IMR-90 (cell line): Measurements from ENCODE around the gene TMCC1. TPM values are rescaled to one million over a fixed set of nuclear protein-coding genes. Genes with fewer than 3 reads are reported as not detected.

ENCODE experiments used
- ATAC-seq: fragments of 200-7000 bp; cut with Tn5 transposase; 2 replicates; pipeline ENCODE4 v1.9.1; 2020; ENCODE audit warnings: low read depth, mild to moderate bottlenecking, moderate library complexity
- BruUV-seq: library from RNA; stranded (reverse); fragments of 400-500 nt; replicated peaks from 2 replicates; lab custom pipeline; 2021; lab: Mats Ljungman, UMichigan
- CTCF ChIA-PET: fragments of 300-600 bp; formaldehyde crosslinking; extraction: SDS; loops from one replicate; lab custom pipeline; 2021; ENCODE audit warnings: antibody characterized with exemption; lab: Yijun Ruan, JAX
- POLR2A ChIA-PET: fragments of 300-600 bp; sonication (Branson Sonifier 250); formaldehyde crosslinking; loops from one replicate; lab custom pipeline; 2022; ENCODE audit warnings: antibody characterized with exemption; ENCODE audit not compliant: unreplicated experiment; lab: Charles Lee
- DNase-seq: peaks from one replicate; pipeline ENCODE4 v3.0.0; 2013
- H2AFZ ChIP-seq: replicated peaks from 2 replicates; pipeline ENCODE3; 2013; ENCODE audit warnings: low read length, mild to moderate bottlenecking; ENCODE audit not compliant: poor library complexity
- H2AK5ac ChIP-seq: 2 replicates; pipeline ENCODE4 v1.6.1; 2013; ENCODE audit warnings: low read depth, low read length, inconsistent platforms
- H2AK9ac ChIP-seq: replicated peaks from 2 replicates; pipeline ENCODE3; 2013; ENCODE audit warnings: mild to moderate bottlenecking, low read depth, low read length, moderate library complexity; ENCODE audit not compliant: poor library complexity
- H2BK120ac ChIP-seq: 2 replicates; pipeline ENCODE4 v1.6.1; 2013; ENCODE audit warnings: low read depth, low read length, inconsistent platforms
- H2BK15ac ChIP-seq: 3 replicates; pipeline ENCODE4 v1.6.1; 2013; ENCODE audit warnings: low read depth, low read length, inconsistent platforms
- H2BK20ac ChIP-seq: 2 replicates; pipeline ENCODE4 v1.6.1; 2013; ENCODE audit warnings: low read depth, mild to moderate bottlenecking, inconsistent platforms, low read length, moderate library complexity
- H2BK5ac ChIP-seq: 2 replicates; pipeline ENCODE4 v1.6.1; 2013; ENCODE audit warnings: mild to moderate bottlenecking, low read depth, low read length, inconsistent platforms; ENCODE audit not compliant: poor library complexity, severe bottlenecking
- H3K14ac ChIP-seq: replicated peaks from 2 replicates; pipeline ENCODE4 v1.6.1; 2013; ENCODE audit warnings: low read depth, low read length, inconsistent platforms
- H3K18ac ChIP-seq: 2 replicates; pipeline ENCODE4 v1.6.1; 2013; ENCODE audit warnings: low read depth, low read length, control low read depth
- H3K23ac ChIP-seq: 2 replicates; pipeline ENCODE4 v1.6.1; 2013; ENCODE audit warnings: low read depth, low read length, inconsistent platforms
- H3K27ac ChIP-seq: 2 replicates; pipeline ENCODE4 v1.5.1; 2013; ENCODE audit warnings: mild to moderate bottlenecking, control low read depth, low read length; ENCODE audit not compliant: insufficient read depth
- H3K27me3 ChIP-seq: 2 replicates; pipeline ENCODE4 v1.6.1; 2013; ENCODE audit warnings: low read length; ENCODE audit not compliant: control insufficient read depth, insufficient read depth
- H3K36me3 ChIP-seq: 2 replicates; pipeline ENCODE4 v1.6.1; 2013; ENCODE audit warnings: low read length, mixed read lengths; ENCODE audit not compliant: control insufficient read depth, insufficient read depth
- H3K4ac ChIP-seq: 2 replicates; pipeline ENCODE4 v1.6.1; 2013; ENCODE audit warnings: low read depth, low read length, inconsistent platforms
- H3K4me1 ChIP-seq: 2 replicates; pipeline ENCODE4 v1.6.1; 2013; ENCODE audit warnings: low read length, mixed read lengths; ENCODE audit not compliant: control insufficient read depth, insufficient read depth
- H3K4me2 ChIP-seq: 2 replicates; pipeline ENCODE4 v1.6.1; 2013; ENCODE audit warnings: low read depth, mild to moderate bottlenecking, control low read depth, low read length, moderate library complexity
- H3K4me3 ChIP-seq: 2 replicates; pipeline ENCODE4 v1.5.1; 2013; ENCODE audit warnings: low read depth, mild to moderate bottlenecking, control low read depth, low read length, moderate library complexity; ENCODE audit not compliant: insufficient read depth
- H3K56ac ChIP-seq: 2 replicates; pipeline ENCODE4 v1.6.1; 2013; ENCODE audit warnings: low read length, inconsistent platforms; ENCODE audit not compliant: insufficient read depth; ENCODE audit errors: extremely low read depth
- H3K79me1 ChIP-seq, 2 experiments: 2 replicates each; pipeline ENCODE4 v1.6.1; 2013; ENCODE audit warnings: low read length in 2 of 2, inconsistent platforms in 1 of 2, low read depth in 1 of 2
- H3K9ac ChIP-seq: 2 replicates; pipeline ENCODE4 v1.6.1; 2013; ENCODE audit warnings: low read depth, low read length, control low read depth
- H3K9me1 ChIP-seq: 2 replicates; pipeline ENCODE4 v1.6.1; 2013; ENCODE audit warnings: low read length, inconsistent platforms; ENCODE audit not compliant: insufficient read depth
- H3K9me3 ChIP-seq: 2 replicates; pipeline ENCODE4 v1.6.1; 2013; ENCODE audit warnings: low read length; ENCODE audit not compliant: control insufficient read depth, insufficient read depth
- H4K20me1 ChIP-seq: 2 replicates; pipeline ENCODE4 v1.6.1; 2013; ENCODE audit warnings: low read length, inconsistent platforms; ENCODE audit not compliant: insufficient read depth
- H4K5ac ChIP-seq: 2 replicates; pipeline ENCODE4 v1.6.1; 2013; ENCODE audit warnings: mild to moderate bottlenecking, low read depth, low read length, control low read depth
- H4K8ac ChIP-seq, 2 experiments: 2 replicates each; pipeline ENCODE4 v1.6.1; 2013; ENCODE audit warnings: low read depth in 2 of 2, low read length in 2 of 2, control low read depth in 1 of 2, inconsistent platforms in 1 of 2
- H4K91ac ChIP-seq: 2 replicates; pipeline ENCODE4 v1.6.1; 2013; ENCODE audit warnings: low read depth, low read length, inconsistent platforms; ENCODE audit not compliant: insufficient read depth
- CEBPB ChIP-seq: IDR thresholded peaks from 2 replicates; pipeline ENCODE4 v1.6.1; 2012; ENCODE audit warnings: low read depth, low read length, improper control_type of control experiment
- CTCF ChIP-seq: conservative IDR thresholded peaks from 2 replicates; pipeline ENCODE4 v1.5.1; 2012; ENCODE audit warnings: mild to moderate bottlenecking, low read depth, low read length, improper control_type of control experiment
- FOS ChIP-seq: fragments of 150-350 bp; IDR thresholded peaks from 2 replicates; pipeline ENCODE4 v1.6.1; 2016; ENCODE audit warnings: low read depth, low read length
- MAFK ChIP-seq: IDR thresholded peaks from 2 replicates; pipeline ENCODE4 v1.6.1; 2012; ENCODE audit warnings: low read depth, low read length, improper control_type of control experiment
- NFE2L2 ChIP-seq: fragments of 150-350 bp; IDR thresholded peaks from 2 replicates; pipeline ENCODE4 v1.6.1; 2016; ENCODE audit warnings: low read depth, mild to moderate bottlenecking, low read length
- RAD21 ChIP-seq: IDR thresholded peaks from 2 replicates; pipeline ENCODE4 v1.6.1; 2012; ENCODE audit warnings: low read length, improper control_type of control experiment
- RCOR1 ChIP-seq: IDR thresholded peaks from 2 replicates; pipeline ENCODE4 v1.6.1; 2012; ENCODE audit warnings: mild to moderate bottlenecking, low read length, improper control_type of control experiment; ENCODE audit not compliant: insufficient replicate concordance
- SMC3 ChIP-seq: fragments of 150-350 bp; IDR thresholded peaks from 2 replicates; pipeline ENCODE4 v1.6.1; 2016; ENCODE audit warnings: low read depth, mild to moderate bottlenecking, antibody characterized with exemption, low read length, moderate library complexity
- USF2 ChIP-seq: fragments of 150-350 bp; IDR thresholded peaks from 2 replicates; pipeline ENCODE4 v1.6.1; 2017; ENCODE audit warnings: mild to moderate bottlenecking, antibody characterized with exemption, low read length, low read depth
- dilution Hi-C: fragments of 300-500 bp; cut with HindIII; formaldehyde crosslinking; loops from one replicate; pipeline ENCODE4 v1.14.3; 2018; ENCODE audit warnings: low sequenced_read_pairs; ENCODE audit not compliant: unreplicated experiment
- in situ Hi-C: fragments of 300-500 bp; cut with MboI; formaldehyde crosslinking; loops from 3 replicates; pipeline ENCODE4 v1.14.3; 2019; ENCODE audit warnings: low sequenced_read_pairs, inconsistent platforms, mixed read lengths
- intact Hi-C: fragments of 100-400 bp; cut with micrococcal nuclease; formaldehyde crosslinking; loops from 2 replicates; pipeline ENCODE4 v1.10.0; 2022
- polyA plus RNA-seq, 3 experiments: library from polyadenylated mRNA; depleted of rRNA; stranded (reverse); fragments of >200 nt; gene quantifications; 2 replicates each; pipeline ENCODE4 v1.2.3, GENCODE V29; 2012; ENCODE audit warnings: low replicate concordance in 1 of 3
- total RNA-seq: library from RNA; depleted of rRNA; stranded (reverse); fragments of >200 nt; gene quantifications from 2 replicates; pipeline ENCODE4 v1.2.3, GENCODE V29; 2012

The TMCC1 gene
- total and polyA plus RNA-seq, 2 of the 4 experiments (the other 2 are of a cell fraction): 5.0 to 7.3 TPM

GRCh38 chr3:129829640-129830039 is 63.9 kb downstream of the TMCC1 start:
- H2AK9ac ChIP-seq: no peak overlapping the region
- no peak overlapping the region for H3K9ac ChIP-seq
- H2BK20ac ChIP-seq: no peak overlapping the region
- no peak overlapping the region for H4K91ac ChIP-seq
- no peaks in the 10 kb centered on the region for H3K27me3 ChIP-seq
- H3K9me3 ChIP-seq: no peaks in the 10 kb centered on the region
- H2BK5ac ChIP-seq: peak overlapping the region; percentile 85
- ChIA-PET POLR2A (interaction anchor here (0.5 kb wide), 1 partner anchor 236 kb away, joined by 4 read pairs; no protein-coding TSS in a partner anchor), CTCF (interaction anchor here (0.6 to 1.4 kb wide), 8 partner anchors 50 to 339 kb away, joined by 3 to 5 read pairs (median 3); no protein-coding TSS in a partner anchor)
- BruUV-seq: no TSS peak
- peaks cover 6% of the 10 kb centered on the region; the same call in 1 of the 2 replicates for H3K4me1 ChIP-seq
- no peak overlapping the region for H4K5ac ChIP-seq
- peak overlapping the region; percentile 48; the same call in 1 of the 2 replicates for H3K4me2 ChIP-seq
- H4K8ac ChIP-seq: no peak overlapping the region; a peak in 1 of 4 replicates
- H3K4ac ChIP-seq: no peak overlapping the region
- ATAC-seq (peak; percentile 94), DNase-seq (peak; percentile 95)
- in situ Hi-C loops (loop anchor here (5.0 kb wide), 1 partner anchor 103 kb away; no protein-coding TSS in a partner anchor), intact Hi-C loops (loop anchor here (1.0 to 5.0 kb wide), 7 partner anchors 63 to 446 kb away; partner anchors contain the start of genes IFT122 and TMCC1), dilution Hi-C loops (no loop called here)
- TF ChIP-seq RAD21: peak; percentile 92
- peak; percentile 38; the same call in 1 of the 2 replicates for TF ChIP-seq NFE2L2
- 0 out of 2 replicates have a peak, but pooled peaks have one; percentile 12 for TF ChIP-seq MAFK
- TF ChIP-seq RCOR1: no peak
- peak; percentile 88 for TF ChIP-seq SMC3
- TF ChIP-seq CTCF: peak; percentile 93
- peak; percentile 23; the same call in 1 of the 2 replicates for TF ChIP-seq CEBPB
- TF ChIP-seq USF2: no peak
- TF ChIP-seq FOS: peak; percentile 50; the same call in 1 of the 2 replicates
- no peak overlapping the region for H2AFZ ChIP-seq
- H3K14ac ChIP-seq: no peak overlapping the region
- H3K9me1 ChIP-seq: peaks cover 5% of the 10 kb centered on the region; the same call in 1 of the 2 replicates
- H3K79me1 ChIP-seq: peaks cover 14 to 16% of the 10 kb centered on the region in 2 experiments
- no peak overlapping the region for H3K23ac ChIP-seq
- H2BK120ac ChIP-seq: no peak overlapping the region
- H3K18ac ChIP-seq: no peak overlapping the region
- no peak overlapping the region for H3K56ac ChIP-seq
- no peak overlapping the region for H2AK5ac ChIP-seq
- H4K20me1 ChIP-seq: no peaks in the 10 kb centered on the region; the same call in 1 of the 2 replicates
- no peak overlapping the region for H3K4me3 ChIP-seq
- H3K36me3 ChIP-seq: no peaks in the 10 kb centered on the region
- no peak overlapping the region for H2BK15ac ChIP-seq
- no peak overlapping the region for H3K27ac ChIP-seq
